ENCODE results near the gene MTERF4. TPM values are rescaled to one million over a fixed set of nuclear protein-coding genes. Genes with fewer than 3 reads are reported as not detected.

MTERF4 gene
- total and polyA plus RNA-seq, 2 of the 13 experiments (the other 11 are each of a cell fraction or from before 2014, with no cell fraction given), result 50.5 to 59.8 TPM

- TF ChIP-seq SOX6 (IDR thresholded peaks at IDR 0.05) (no peak), SOX6 (CRISPR knock-in tag; IDR thresholded peaks at IDR 0.05) (peak; percentile 8; the same call in 1 of the 2 replicates), YEATS2 (CRISPR knock-in tag; IDR thresholded peaks at IDR 0.05; ENCODE audit: borderline replicate concordance) (no peak), ZNF589 (CRISPR knock-in tag; conservative IDR thresholded peaks at IDR 0.05) (peak; percentile 70; the same call in 1 of the 2 replicates), ZNF749 (CRISPR knock-in tag; IDR thresholded peaks at IDR 0.05; ENCODE audit: borderline replicate concordance) (peak; percentile 11; the same call in 1 of the 2 replicates), FIP1L1 (IDR thresholded peaks at IDR 0.05; ENCODE audit: borderline replicate concordance, insufficient read depth, low read depth, low read length) (no peak), BCL3 (CRISPR knock-in tag; IDR thresholded peaks at IDR 0.05) (no peak), NPAS2 (CRISPR knock-in tag; IDR thresholded peaks at IDR 0.05; ENCODE audit: borderline replicate concordance) (0 out of 2 replicates have a peak, but pooled peaks have one; percentile 53), ZBTB44 (CRISPR knock-in tag; IDR thresholded peaks at IDR 0.05) (no peak), ZSCAN12 (CRISPR knock-in tag; IDR thresholded peaks at IDR 0.05) (0 out of 2 replicates have a peak, but pooled peaks have one; percentile 3), ERF (CRISPR knock-in tag; IDR thresholded peaks at IDR 0.05) (no peak), TCF7 (IDR thresholded peaks at IDR 0.05; ENCODE audit: low read depth) (no peak), SMARCE1 (IDR thresholded peaks at IDR 0.05; ENCODE audit: borderline replicate concordance) (no peak), ZNF296 (CRISPR knock-in tag; conservative IDR thresholded peaks at IDR 0.05) (no peak), ZC3H13 (CRISPR knock-in tag; IDR thresholded peaks at IDR 0.05) (peak; percentile 52; the same call in 1 of the 2 replicates), KLF16 (CRISPR knock-in tag; IDR thresholded peaks at IDR 0.05) (0 out of 4 replicates have a peak, but pooled peaks of 1 of the 2 experiments have one; percentile 67), AKAP8 (CRISPR knock-in tag; IDR thresholded peaks at IDR 0.05) (no peak), PHF20 (CRISPR knock-in tag; IDR thresholded peaks at IDR 0.05) (no peak), BORCS8-MEF2B (CRISPR knock-in tag; IDR thresholded peaks at IDR 0.05) (no peak), TOPORS (CRISPR knock-in tag; IDR thresholded peaks at IDR 0.05) (peak; percentile 11; the same call in 1 of the 2 replicates)
- TF ChIP-seq, protein P1, sequence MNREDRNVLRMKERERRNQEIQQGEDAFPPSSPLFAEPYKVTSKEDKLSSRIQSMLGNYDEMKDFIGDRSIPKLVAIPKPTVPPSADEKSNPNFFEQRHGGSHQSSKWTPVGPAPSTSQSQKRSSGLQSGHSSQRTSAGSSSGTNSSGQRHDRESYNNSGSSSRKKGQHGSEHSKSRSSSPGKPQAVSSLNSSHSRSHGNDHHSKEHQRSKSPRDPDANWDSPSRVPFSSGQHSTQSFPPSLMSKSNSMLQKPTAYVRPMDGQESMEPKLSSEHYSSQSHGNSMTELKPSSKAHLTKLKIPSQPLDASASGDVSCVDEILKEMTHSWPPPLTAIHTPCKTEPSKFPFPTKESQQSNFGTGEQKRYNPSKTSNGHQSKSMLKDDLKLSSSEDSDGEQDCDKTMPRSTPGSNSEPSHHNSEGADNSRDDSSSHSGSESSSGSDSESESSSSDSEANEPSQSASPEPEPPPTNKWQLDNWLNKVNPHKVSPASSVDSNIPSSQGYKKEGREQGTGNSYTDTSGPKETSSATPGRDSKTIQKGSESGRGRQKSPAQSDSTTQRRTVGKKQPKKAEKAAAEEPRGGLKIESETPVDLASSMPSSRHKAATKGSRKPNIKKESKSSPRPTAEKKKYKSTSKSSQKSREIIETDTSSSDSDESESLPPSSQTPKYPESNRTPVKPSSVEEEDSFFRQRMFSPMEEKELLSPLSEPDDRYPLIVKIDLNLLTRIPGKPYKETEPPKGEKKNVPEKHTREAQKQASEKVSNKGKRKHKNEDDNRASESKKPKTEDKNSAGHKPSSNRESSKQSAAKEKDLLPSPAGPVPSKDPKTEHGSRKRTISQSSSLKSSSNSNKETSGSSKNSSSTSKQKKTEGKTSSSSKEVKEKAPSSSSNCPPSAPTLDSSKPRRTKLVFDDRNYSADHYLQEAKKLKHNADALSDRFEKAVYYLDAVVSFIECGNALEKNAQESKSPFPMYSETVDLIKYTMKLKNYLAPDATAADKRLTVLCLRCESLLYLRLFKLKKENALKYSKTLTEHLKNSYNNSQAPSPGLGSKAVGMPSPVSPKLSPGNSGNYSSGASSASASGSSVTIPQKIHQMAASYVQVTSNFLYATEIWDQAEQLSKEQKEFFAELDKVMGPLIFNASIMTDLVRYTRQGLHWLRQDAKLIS (CRISPR knock-in tag; IDR thresholded peaks at IDR 0.05), result no peak
Measured at GRCh38 chr2:241150660-241151530, 48.8 kb upstream of the MTERF4 start (continued).
